ENCODE measurements around the gene CCDC178.

DNA sequence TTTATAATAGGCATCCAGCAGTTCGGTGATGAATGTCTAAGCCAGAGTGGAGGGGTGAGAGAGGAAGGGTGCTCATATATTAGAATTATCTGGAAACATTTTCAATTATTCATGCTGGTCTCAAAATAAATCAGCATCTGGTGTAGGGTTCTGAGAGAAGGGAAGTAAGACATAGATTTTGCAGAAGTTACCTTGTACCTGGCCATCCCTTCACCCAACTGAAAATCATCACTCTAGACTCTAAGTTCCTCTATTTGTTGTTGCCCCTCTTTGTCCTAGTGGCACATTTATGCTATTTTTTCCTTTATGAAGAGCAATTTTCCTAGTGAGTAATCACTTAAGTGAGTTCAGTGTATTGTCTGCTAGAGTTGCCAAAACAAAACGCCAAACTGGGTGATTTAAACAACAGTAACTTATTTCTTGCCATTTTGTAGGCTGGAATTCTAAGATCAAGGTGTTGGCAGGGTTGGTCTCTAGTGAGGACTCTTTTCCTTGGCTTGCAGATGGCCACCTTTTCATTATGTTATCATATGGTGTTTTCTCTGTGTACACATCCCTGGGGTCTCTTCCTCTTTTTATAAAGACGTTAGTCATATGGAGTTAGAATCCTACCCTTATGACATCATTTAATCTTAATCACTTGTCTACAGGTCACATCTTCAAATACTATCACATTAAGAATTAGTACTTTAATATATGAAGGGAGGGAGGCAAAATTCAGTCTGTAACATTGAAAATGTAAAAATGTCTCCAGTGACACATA is 537.8 kb downstream of the CCDC178 start:
- TF ChIP-seq CTCF (IDR thresholded peaks at IDR 0.05; ENCODE audit: poor library complexity, severe bottlenecking) (no peak), POLR2AphosphoS5 (IDR thresholded peaks at IDR 0.05) (no peak)
- TF ChIP-seq, protein P1, sequence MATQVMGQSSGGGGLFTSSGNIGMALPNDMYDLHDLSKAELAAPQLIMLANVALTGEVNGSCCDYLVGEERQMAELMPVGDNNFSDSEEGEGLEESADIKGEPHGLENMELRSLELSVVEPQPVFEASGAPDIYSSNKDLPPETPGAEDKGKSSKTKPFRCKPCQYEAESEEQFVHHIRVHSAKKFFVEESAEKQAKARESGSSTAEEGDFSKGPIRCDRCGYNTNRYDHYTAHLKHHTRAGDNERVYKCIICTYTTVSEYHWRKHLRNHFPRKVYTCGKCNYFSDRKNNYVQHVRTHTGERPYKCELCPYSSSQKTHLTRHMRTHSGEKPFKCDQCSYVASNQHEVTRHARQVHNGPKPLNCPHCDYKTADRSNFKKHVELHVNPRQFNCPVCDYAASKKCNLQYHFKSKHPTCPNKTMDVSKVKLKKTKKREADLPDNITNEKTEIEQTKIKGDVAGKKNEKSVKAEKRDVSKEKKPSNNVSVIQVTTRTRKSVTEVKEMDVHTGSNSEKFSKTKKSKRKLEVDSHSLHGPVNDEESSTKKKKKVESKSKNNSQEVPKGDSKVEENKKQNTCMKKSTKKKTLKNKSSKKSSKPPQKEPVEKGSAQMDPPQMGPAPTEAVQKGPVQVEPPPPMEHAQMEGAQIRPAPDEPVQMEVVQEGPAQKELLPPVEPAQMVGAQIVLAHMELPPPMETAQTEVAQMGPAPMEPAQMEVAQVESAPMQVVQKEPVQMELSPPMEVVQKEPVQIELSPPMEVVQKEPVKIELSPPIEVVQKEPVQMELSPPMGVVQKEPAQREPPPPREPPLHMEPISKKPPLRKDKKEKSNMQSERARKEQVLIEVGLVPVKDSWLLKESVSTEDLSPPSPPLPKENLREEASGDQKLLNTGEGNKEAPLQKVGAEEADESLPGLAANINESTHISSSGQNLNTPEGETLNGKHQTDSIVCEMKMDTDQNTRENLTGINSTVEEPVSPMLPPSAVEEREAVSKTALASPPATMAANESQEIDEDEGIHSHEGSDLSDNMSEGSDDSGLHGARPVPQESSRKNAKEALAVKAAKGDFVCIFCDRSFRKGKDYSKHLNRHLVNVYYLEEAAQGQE (IDR thresholded peaks at IDR 0.05; ENCODE audit: borderline replicate concordance): no peak
